Measurements from ENCODE around the gene AFF2.

Gene AFF2

DNA sequence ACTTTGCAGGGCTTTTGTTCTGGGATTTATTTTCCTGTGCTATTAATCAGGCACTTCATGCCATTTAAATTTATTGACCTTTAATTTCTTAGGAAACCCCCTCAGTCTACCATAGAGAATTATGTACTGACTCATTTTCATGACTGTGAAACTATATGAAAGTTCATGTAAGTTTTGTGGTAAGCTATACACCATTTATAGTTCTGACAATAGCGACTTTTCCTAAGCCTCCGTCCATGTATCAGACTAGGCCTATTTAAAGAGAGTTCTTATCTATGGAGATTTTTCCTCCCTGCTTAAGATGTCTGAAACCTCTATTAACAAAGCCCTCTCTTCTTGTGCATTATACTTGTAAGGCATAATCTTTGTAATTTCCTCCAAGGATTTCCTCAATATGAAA, 111.6 kb downstream of the AFF2 start:
- Histone ChIP-seq H3K4me3 (no peak overlapping the region), H3K27ac (no peak overlapping the region), H3K9me3 (no peaks in the 10 kb centered on the region), H3K4me1 (no peaks in the 10 kb centered on the region), H3K27me3 (no peaks in the 10 kb centered on the region), H3K36me3 (no peaks in the 10 kb centered on the region)
- intact Hi-C loops (cut with DNase I; ENCODE audit: low total_unique reads), result no loop called here
- TF ChIP-seq, protein P1, sequence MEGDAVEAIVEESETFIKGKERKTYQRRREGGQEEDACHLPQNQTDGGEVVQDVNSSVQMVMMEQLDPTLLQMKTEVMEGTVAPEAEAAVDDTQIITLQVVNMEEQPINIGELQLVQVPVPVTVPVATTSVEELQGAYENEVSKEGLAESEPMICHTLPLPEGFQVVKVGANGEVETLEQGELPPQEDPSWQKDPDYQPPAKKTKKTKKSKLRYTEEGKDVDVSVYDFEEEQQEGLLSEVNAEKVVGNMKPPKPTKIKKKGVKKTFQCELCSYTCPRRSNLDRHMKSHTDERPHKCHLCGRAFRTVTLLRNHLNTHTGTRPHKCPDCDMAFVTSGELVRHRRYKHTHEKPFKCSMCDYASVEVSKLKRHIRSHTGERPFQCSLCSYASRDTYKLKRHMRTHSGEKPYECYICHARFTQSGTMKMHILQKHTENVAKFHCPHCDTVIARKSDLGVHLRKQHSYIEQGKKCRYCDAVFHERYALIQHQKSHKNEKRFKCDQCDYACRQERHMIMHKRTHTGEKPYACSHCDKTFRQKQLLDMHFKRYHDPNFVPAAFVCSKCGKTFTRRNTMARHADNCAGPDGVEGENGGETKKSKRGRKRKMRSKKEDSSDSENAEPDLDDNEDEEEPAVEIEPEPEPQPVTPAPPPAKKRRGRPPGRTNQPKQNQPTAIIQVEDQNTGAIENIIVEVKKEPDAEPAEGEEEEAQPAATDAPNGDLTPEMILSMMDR (IDR thresholded peaks at IDR 0.05), result no peak
- DNase-seq, result no peak

DNA sequence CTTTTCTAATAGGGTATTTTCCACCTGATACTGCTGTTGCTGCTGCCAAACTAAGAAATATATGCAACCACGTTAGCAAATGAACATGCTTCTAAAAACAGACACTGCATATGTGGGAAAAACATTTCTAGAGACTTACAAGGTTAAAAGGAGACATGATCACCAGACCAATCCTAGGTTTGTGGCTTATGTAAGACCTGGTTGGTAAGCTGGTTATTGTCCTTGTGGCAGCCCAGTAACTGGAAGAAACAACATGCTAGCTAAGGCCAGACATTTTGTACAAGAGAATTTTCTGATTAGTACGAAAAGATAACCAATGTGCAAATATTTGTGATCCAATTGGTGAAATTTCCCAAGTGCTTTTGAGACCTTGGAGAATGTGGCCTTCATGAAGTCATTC, 112.0 kb downstream of the AFF2 start:
- Histone ChIP-seq H3K27ac (no peak overlapping the region), H3K27me3 (no peaks in the 10 kb centered on the region), H3K4me3 (no peak overlapping the region), H3K9me3 (no peaks in the 10 kb centered on the region), H3K36me3 (no peaks in the 10 kb centered on the region), H3K4me1 (no peaks in the 10 kb centered on the region)
- TF ChIP-seq, protein P1 (IDR thresholded peaks at IDR 0.05), result no peak
- intact Hi-C loops (cut with DNase I; ENCODE audit: low total_unique reads), result no loop called here
- DNase-seq, result no peak

DNA sequence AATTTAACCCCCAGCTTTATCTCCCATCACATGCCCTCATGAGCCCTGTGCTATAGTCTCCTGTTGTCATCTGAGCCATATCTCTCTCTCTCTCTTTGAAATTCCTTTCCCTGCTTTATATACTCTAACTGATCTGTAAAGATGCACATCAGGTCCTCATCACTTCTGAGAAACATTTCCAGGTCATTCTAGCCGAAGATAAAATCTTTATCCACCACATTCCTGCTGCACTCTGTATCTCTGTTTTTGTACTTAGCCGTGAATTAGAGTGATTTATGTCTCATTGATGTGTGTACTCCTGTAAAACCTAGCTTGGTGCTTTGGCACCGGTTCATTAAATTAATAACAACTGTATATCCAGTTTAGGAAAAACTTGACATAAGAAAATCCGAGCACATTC, 113.2 kb downstream of the AFF2 start:
- no peak overlapping the region for H3K27ac ChIP-seq

DNA sequence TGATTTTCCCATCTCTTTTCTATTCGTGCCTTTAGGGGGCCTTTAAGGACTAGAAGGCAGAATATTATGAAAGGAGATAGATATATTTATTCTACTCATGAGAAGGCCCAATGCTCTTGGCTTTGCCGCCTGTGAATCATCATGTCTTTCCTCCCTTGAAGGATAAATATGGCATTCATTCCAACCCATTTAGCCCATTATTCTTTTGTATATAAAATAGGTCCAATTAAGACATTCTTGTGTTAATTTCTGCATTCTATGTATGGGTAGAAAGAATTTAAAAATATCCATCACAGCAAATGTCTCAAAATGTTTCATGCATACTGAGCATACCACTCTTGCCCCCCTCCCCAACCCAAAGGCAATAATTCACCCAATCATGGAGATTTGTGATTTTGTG, 115.1 kb downstream of the AFF2 start:
- DNase-seq, result no peak
- TF ChIP-seq, protein P1 (IDR thresholded peaks at IDR 0.05), result no peak
- no peak overlapping the region for H3K4me3 ChIP-seq
- H3K36me3 ChIP-seq, result no peaks in the 10 kb centered on the region
- H3K27ac ChIP-seq, result no peak overlapping the region
- no peaks in the 10 kb centered on the region for H3K4me1 ChIP-seq
- intact Hi-C loops (cut with DNase I; ENCODE audit: low total_unique reads), result no loop called here
- no peaks in the 10 kb centered on the region for H3K27me3 ChIP-seq
- H3K9me3 ChIP-seq, result no peaks in the 10 kb centered on the region

More for the DNA sequence above, 113.2 kb downstream of the AFF2 start:
- Histone ChIP-seq H3K4me3 (no peak overlapping the region), H3K9me3 (no peaks in the 10 kb centered on the region), H3K4me1 (no peaks in the 10 kb centered on the region), H3K27me3 (no peaks in the 10 kb centered on the region), H3K36me3 (no peaks in the 10 kb centered on the region)
- intact Hi-C loops (cut with DNase I; ENCODE audit: low total_unique reads), result no loop called here
- DNase-seq, result no peak
- TF ChIP-seq, protein P1 (IDR thresholded peaks at IDR 0.05), result no peak

DNA sequence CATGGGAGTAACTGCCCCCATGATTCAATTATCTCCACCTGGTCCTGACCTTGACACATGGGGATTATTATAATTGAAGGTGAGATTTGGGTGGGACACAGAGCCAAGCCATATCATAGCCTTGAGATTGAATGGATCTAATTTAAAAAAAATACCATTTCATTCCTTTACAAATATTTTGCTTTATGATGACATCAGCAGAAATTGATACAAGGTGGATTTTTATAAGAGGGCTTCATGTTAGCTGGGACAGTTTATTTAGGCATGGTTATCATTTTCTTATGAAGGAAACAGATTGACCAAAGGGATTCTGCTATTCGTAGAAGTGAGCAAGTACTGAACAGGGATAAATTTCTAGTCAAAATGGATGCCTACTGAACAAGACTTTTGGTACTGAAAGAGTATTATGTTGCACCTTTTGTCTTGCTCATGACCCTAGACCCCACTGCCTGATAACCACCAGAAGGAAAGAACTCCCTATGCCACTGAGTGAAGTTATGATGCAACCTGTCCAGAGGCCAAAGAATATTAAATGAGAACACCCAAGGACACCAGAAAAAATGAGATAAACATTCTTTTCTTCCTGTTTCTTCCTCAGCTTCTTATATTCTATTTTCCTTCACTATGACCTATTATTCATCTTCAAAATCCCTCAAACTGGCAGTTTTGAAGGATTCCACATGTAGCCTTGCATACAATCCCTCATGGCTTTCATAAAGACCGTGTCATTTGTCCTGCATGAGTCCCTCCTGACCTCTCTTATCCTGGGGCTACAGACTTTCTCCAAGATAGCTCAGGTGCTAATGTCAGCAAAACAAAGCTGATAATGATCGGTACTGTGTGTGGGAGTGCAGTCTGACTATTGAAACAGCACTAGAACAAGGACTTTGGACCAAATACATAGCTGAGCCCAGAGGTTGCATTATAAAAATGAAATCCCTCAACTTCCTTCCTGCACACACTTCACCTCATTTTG, 118.3 kb downstream of the AFF2 start:
- intact Hi-C loops (cut with DNase I; ENCODE audit: low total_unique reads), result no loop called here
- no peak for DNase-seq
- no peak overlapping the region for H3K27ac ChIP-seq

More for the DNA sequence above, 118.3 kb downstream of the AFF2 start:
- no peak overlapping the region for H3K4me3 ChIP-seq
- no peaks in the 10 kb centered on the region for H3K9me3 ChIP-seq
- no peaks in the 10 kb centered on the region for H3K4me1 ChIP-seq
- TF ChIP-seq, protein P1 (IDR thresholded peaks at IDR 0.05), result no peak
- no peaks in the 10 kb centered on the region for H3K36me3 ChIP-seq
- H3K27me3 ChIP-seq, result no peaks in the 10 kb centered on the region
